ENCODE measurements around the gene ERH. TPM values are rescaled to one million over a fixed set of nuclear protein-coding genes. Genes with fewer than 3 reads are reported as not detected.

The ERH gene
- total and polyA plus RNA-seq, 2 donors (not counting 3 experiments of a cell fraction or from before 2014, with no cell fraction given), result 157 to 263 TPM

- Histone ChIP-seq H3K27me3 (ENCODE audit: control insufficient read depth in 2 of 2, insufficient read depth in 2 of 2, low read length in 2 of 2) (peaks cover 3 to 16% of the 10 kb centered on the region in 2 experiments), H3K27ac (ENCODE audit: insufficient read depth, low read depth, low read length) (no peak overlapping the region), H4K20me1 (replicated peaks; ENCODE audit: control insufficient read depth, extremely low read depth, insufficient read depth, low read length) (no peaks in the 10 kb centered on the region), H3K4me2 (ENCODE audit: insufficient read depth, low read length) (no peak overlapping the region), H3K4me1 (ENCODE audit: control insufficient read depth, extremely low read depth, insufficient read depth, low read length) (no peaks in the 10 kb centered on the region), H3K36me3 (ENCODE audit: control insufficient read depth in 2 of 2, extremely low read depth in 1 of 2, insufficient read depth in 2 of 2, low read length in 2 of 2) (no peaks in the 10 kb centered on the region), H3K9me3 (replicated peaks; ENCODE audit: control insufficient read depth, insufficient read depth, low read length) (no peaks in the 10 kb centered on the region), H3K9ac (replicated peaks; ENCODE audit: extremely low read depth, insufficient read depth, low read length) (no peak overlapping the region), H3K79me2 (ENCODE audit: control insufficient read depth, insufficient read depth, low read length) (no peaks in the 10 kb centered on the region), H3K4me3 (replicated peaks in 1 of 3; ENCODE audit: insufficient read depth in 1 of 3, low read depth in 1 of 3, low read length in 3 of 3) (no peak overlapping the region), H3K9me1 (replicated peaks; ENCODE audit: control insufficient read depth, extremely low read depth, insufficient read depth, low read length) (no peaks in the 10 kb centered on the region), H2AFZ (ENCODE audit: low read depth, low read length) (no peak overlapping the region)
- ChIA-PET POLR2A (no interaction called here), CTCF (no interaction called here)
- DNase-seq (ENCODE audit: low read depth, low spot score), result no peak
- no peak for TF ChIP-seq MAX (IDR thresholded peaks at IDR 0.05; ENCODE audit: insufficient read depth, insufficient read length)
- TF ChIP-seq, protein P1, sequence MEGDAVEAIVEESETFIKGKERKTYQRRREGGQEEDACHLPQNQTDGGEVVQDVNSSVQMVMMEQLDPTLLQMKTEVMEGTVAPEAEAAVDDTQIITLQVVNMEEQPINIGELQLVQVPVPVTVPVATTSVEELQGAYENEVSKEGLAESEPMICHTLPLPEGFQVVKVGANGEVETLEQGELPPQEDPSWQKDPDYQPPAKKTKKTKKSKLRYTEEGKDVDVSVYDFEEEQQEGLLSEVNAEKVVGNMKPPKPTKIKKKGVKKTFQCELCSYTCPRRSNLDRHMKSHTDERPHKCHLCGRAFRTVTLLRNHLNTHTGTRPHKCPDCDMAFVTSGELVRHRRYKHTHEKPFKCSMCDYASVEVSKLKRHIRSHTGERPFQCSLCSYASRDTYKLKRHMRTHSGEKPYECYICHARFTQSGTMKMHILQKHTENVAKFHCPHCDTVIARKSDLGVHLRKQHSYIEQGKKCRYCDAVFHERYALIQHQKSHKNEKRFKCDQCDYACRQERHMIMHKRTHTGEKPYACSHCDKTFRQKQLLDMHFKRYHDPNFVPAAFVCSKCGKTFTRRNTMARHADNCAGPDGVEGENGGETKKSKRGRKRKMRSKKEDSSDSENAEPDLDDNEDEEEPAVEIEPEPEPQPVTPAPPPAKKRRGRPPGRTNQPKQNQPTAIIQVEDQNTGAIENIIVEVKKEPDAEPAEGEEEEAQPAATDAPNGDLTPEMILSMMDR (IDR thresholded peaks at IDR 0.05; ENCODE audit: extremely low read depth in 1 of 2, insufficient read depth in 1 of 2, low read depth in 1 of 2, low read length in 2 of 2), result no peak
- no peak for TF ChIP-seq GATA2 (IDR thresholded peaks at IDR 0.05; ENCODE audit: insufficient read depth, insufficient read length, low read depth, low read length)
- no peak for TF ChIP-seq JUN (IDR thresholded peaks at IDR 0.05; ENCODE audit: borderline replicate concordance, insufficient read depth, insufficient read length, low read depth)
- no peak for TF ChIP-seq EZH2 (IDR thresholded peaks at IDR 0.05; ENCODE audit: borderline replicate concordance, low read depth, low read length, severe bottlenecking)
- no peak for TF ChIP-seq POLR2AphosphoS5 (IDR thresholded peaks at IDR 0.05; ENCODE audit: insufficient read depth, low read depth, low read length)
- TF ChIP-seq MYC (IDR thresholded peaks at IDR 0.05; ENCODE audit: low read depth, low read length), result no peak
- intact Hi-C loops (cut with micrococcal nuclease) (no loop called here), dilution Hi-C loops (cut with MboI; ENCODE audit: extremely low pct_ligation_motif_present, low sequenced_read_pairs) (no loop called here)
- BruUV-seq (replicated peaks), result no TSS peak
- FAIRE-seq, result no peak
Measured at GRCh38 chr14:69339426-69339825, 58.7 kb downstream of the ERH start.
